ENCODE data around the gene FBXW4. TPM values are rescaled to one million over a fixed set of nuclear protein-coding genes. Genes with fewer than 3 reads are reported as not detected.

FBXW4 gene
- polyA plus RNA-seq, 1 donor from 2014 or later = 7.7 TPM

DNA sequence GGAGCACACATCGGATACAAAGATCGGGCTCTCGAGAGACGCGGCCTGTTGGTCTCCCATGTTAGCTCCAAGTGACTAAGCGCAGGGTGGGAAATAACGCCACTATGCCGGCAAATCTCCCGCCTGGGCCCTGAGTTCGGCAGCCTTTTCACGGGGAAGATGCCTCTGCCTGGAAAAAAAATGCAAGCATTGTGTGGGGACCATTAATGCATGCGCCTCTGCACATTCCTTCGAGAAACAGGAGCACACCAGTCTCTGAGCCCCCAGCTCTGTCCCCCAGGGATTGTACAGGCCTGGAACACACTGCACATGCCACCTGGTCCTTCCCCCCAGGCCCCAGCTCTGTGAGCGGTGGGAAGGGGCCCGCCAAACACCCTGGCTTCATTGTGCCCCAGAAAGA is 44.1 kb downstream of the FBXW4 start:
- Histone ChIP-seq H3K9ac (ENCODE audit: low read length) (no peak overlapping the region), H3K9me2 (ENCODE audit: insufficient read depth, low read length) (no peaks in the 10 kb centered on the region), H3K79me2 (replicated peaks; ENCODE audit: insufficient read depth, low read length) (no peaks in the 10 kb centered on the region), H3F3A (ENCODE audit: insufficient read depth, low read length, poor library complexity, severe bottlenecking) (no peaks in the 10 kb centered on the region), H3K4me2 (ENCODE audit: low read length) (no peak overlapping the region), H4K20me1 (ENCODE audit: insufficient read depth) (no peaks in the 10 kb centered on the region), H2AFZ (ENCODE audit: low read depth, low read length) (no peak overlapping the region), H3K27me3 (ENCODE audit: insufficient read depth, low read depth, low read length) (peaks cover 5% of the 10 kb centered on the region), H3K27ac (ENCODE audit: low read length) (no peak overlapping the region), H3K4me3 (ENCODE audit: low read length) (no peak overlapping the region), H3K9me3 (ENCODE audit: low read length) (no peaks in the 10 kb centered on the region), H3K36me3 (ENCODE audit: insufficient read depth, low read length) (no peaks in the 10 kb centered on the region)
- TF ChIP-seq POLR2AphosphoS5 (IDR thresholded peaks at IDR 0.05) = no peak
- no peak for TF ChIP-seq EP300 (conservative IDR thresholded peaks at IDR 0.05; ENCODE audit: poor library complexity, severe bottlenecking)
- TF ChIP-seq EZH2 (IDR thresholded peaks at IDR 0.05; ENCODE audit: borderline replicate concordance, insufficient read depth, low read length, poor library complexity, severe bottlenecking) = no peak
- no peak for TF ChIP-seq RAD21 (conservative IDR thresholded peaks at IDR 0.05)
- no peak for TF ChIP-seq CTCF (IDR thresholded peaks at IDR 0.05; ENCODE audit: poor library complexity, severe bottlenecking)

GRCh38 chr10:101649525-101650085 is 45.4 kb downstream of the FBXW4 start:
- no peaks in the 10 kb centered on the region for H3K36me3 ChIP-seq (ENCODE audit: insufficient read depth, low read length)
- no peaks in the 10 kb centered on the region for H4K20me1 ChIP-seq (ENCODE audit: insufficient read depth)
- no peak overlapping the region for H3K27ac ChIP-seq (ENCODE audit: low read length)
- TF ChIP-seq REST (IDR thresholded peaks at IDR 0.05; ENCODE audit: borderline replicate concordance) = no peak
- no peak for TF ChIP-seq EZH2 (IDR thresholded peaks at IDR 0.05; ENCODE audit: borderline replicate concordance, insufficient read depth, low read length, poor library complexity, severe bottlenecking)
- no peak for TF ChIP-seq RAD21 (conservative IDR thresholded peaks at IDR 0.05)
- TF ChIP-seq EP300 (conservative IDR thresholded peaks at IDR 0.05; ENCODE audit: poor library complexity, severe bottlenecking) = no peak
- TF ChIP-seq MXI1 (conservative IDR thresholded peaks at IDR 0.05; ENCODE audit: poor library complexity, severe bottlenecking) = no peak
- TF ChIP-seq SMC3 (conservative IDR thresholded peaks at IDR 0.05; ENCODE audit: poor library complexity) = no peak
- no peak for TF ChIP-seq CTCF (IDR thresholded peaks at IDR 0.05; ENCODE audit: poor library complexity, severe bottlenecking)
- no peak for TF ChIP-seq TAF1 (IDR thresholded peaks at IDR 0.05; ENCODE audit: low read depth)
- TF ChIP-seq POLR2AphosphoS5 (IDR thresholded peaks at IDR 0.05) = no peak
- no peaks in the 10 kb centered on the region for H3K9me3 ChIP-seq (ENCODE audit: low read length)
- H3K27me3 ChIP-seq (ENCODE audit: insufficient read depth, low read depth, low read length) = peaks cover 5% of the 10 kb centered on the region
- no peak overlapping the region for H3K4me2 ChIP-seq (ENCODE audit: low read length)
- H3K4me3 ChIP-seq (ENCODE audit: low read length) = no peak overlapping the region
- no peak overlapping the region for H3K9ac ChIP-seq (ENCODE audit: low read length)
- no peaks in the 10 kb centered on the region for H3K79me2 ChIP-seq (replicated peaks; ENCODE audit: insufficient read depth, low read length)
- no peaks in the 10 kb centered on the region for H3F3A ChIP-seq (ENCODE audit: insufficient read depth, low read length, poor library complexity, severe bottlenecking)
- H3K9me2 ChIP-seq (ENCODE audit: insufficient read depth, low read length) = no peaks in the 10 kb centered on the region
- no peak overlapping the region for H2AFZ ChIP-seq (ENCODE audit: low read depth, low read length)
